NCI-H1105 (cell line): ENCODE results near the gene ST6GAL2.

Experiments used
- DNase-seq: peaks from one replicate; lab custom pipeline; 2025; lab: John Stamatoyannopoulos, UW

Gene ST6GAL2

GRCh38 chr2:106885971-106886915, at the start of gene ST6GAL2:
TSS of gene ST6GAL2 (minus strand) at chr2:106886167. CDS start at chr2:106843977, 42,190 bp downstream.
- peak; percentile 40 for DNase-seq

- no peak for DNase-seq
Observed at GRCh38 chr2:106932644-106933043, 46.7 kb upstream of the ST6GAL2 start.

- no peak for DNase-seq
Observed at GRCh38 chr2:106931717-106932335, 45.9 kb upstream of the ST6GAL2 start.

- DNase-seq = no peak
Observed at GRCh38 chr2:106921451-106921850, 35.5 kb upstream of the ST6GAL2 start.

- no peak for DNase-seq
Observed at GRCh38 chr2:106919012-106919411, 33.0 kb upstream of the ST6GAL2 start.

- DNase-seq = no peak
Observed at GRCh38 chr2:106904242-106904641, 18.3 kb upstream of the ST6GAL2 start.

- DNase-seq = no peak
Observed at GRCh38 chr2:106899786-106900530, 14.0 kb upstream of the ST6GAL2 start.

GRCh38 chr2:106894545-106894944, 8.6 kb upstream of the ST6GAL2 start:
- DNase-seq = no peak

GRCh38 chr2:106892048-106892447, 6.1 kb upstream of the ST6GAL2 start:
- DNase-seq = no peak

- DNase-seq = no peak
Observed at GRCh38 chr2:106890606-106891005, 4.6 kb upstream of the ST6GAL2 start.

GRCh38 chr2:106886916-106887758, 1.2 kb upstream of the ST6GAL2 start:
- DNase-seq = peak; percentile 72

- no peak for DNase-seq
Observed at GRCh38 chr2:106885329-106885728, 638 bp downstream of the ST6GAL2 start.

- DNase-seq = no peak
Observed at GRCh38 chr2:106882673-106883072, 3.3 kb downstream of the ST6GAL2 start.

- DNase-seq = no peak
Observed at GRCh38 chr2:106878206-106878605, 7.8 kb downstream of the ST6GAL2 start.

GRCh38 chr2:106876699-106877098, 9.3 kb downstream of the ST6GAL2 start:
- DNase-seq = no peak

GRCh38 chr2:106869512-106870275, 16.3 kb downstream of the ST6GAL2 start:
- DNase-seq = no peak

- no peak for DNase-seq
Observed at GRCh38 chr2:106868275-106868674, 17.7 kb downstream of the ST6GAL2 start.

- no peak for DNase-seq
Observed at GRCh38 chr2:106867196-106867953, 18.6 kb downstream of the ST6GAL2 start.

GRCh38 chr2:106866641-106867040, 19.3 kb downstream of the ST6GAL2 start:
- no peak for DNase-seq

GRCh38 chr2:106864051-106864450, 21.9 kb downstream of the ST6GAL2 start:
- no peak for DNase-seq
